HEK293 (cell line): ENCODE results near the gene PRADC1.

Source experiments
- CTCF ChIA-PET: fragments of 350-600 bp; formaldehyde crosslinking; extraction: SDS; loops from one replicate; lab custom pipeline; 2021; ENCODE audit warnings: antibody characterized with exemption; lab: Yijun Ruan, JAX
- POLR2A ChIA-PET: fragments of 300-600 bp; formaldehyde crosslinking; extraction: SDS; loops from one replicate; lab custom pipeline; 2020; ENCODE audit warnings: antibody characterized with exemption, inconsistent platforms; lab: Yijun Ruan, JAX
- H3K27ac ChIP-seq: fragments of 200-500 bp; sonication (Bioruptor generic); 2 replicates; pipeline ENCODE4 v1.5.1; 2014; ENCODE audit warnings: low read depth, low read length, control low read depth, inconsistent platforms; ENCODE audit errors: extremely low read depth
- H3K36me3 ChIP-seq, 2 experiments: fragments of 200-500 bp in 1 of 2; sonication (Bioruptor generic) in 1 of 2; 1 replicate in 1 of 2; 2 replicates in 1 of 2; pipeline ENCODE4 v1.5.1; 2014 to 2017; ENCODE audit warnings: inconsistent platforms in 2 of 2, low read length in 2 of 2; ENCODE audit not compliant: control insufficient read depth in 2 of 2, insufficient read depth in 1 of 2
- H3K4me1 ChIP-seq: fragments of 200-500 bp; sonication (Bioruptor generic); 2 replicates; pipeline ENCODE4 v1.5.1; 2014; ENCODE audit warnings: mild to moderate bottlenecking, low read length, inconsistent platforms; ENCODE audit not compliant: control insufficient read depth, insufficient read depth
- H3K4me3 ChIP-seq: 2 replicates; pipeline ENCODE4 v1.5.1; 2011; ENCODE audit warnings: low read depth, mild to moderate bottlenecking, control low read depth, low read length, moderate library complexity
- H3K9me3 ChIP-seq: fragments of 200-500 bp; sonication (Bioruptor generic); 2 replicates; pipeline ENCODE4 v1.5.1; 2014; ENCODE audit warnings: low read depth, low read length, inconsistent platforms; ENCODE audit not compliant: control insufficient read depth, insufficient read depth
- BCL11B ChIP-seq: fragments of 450-650 bp; formaldehyde crosslinking; IDR thresholded peaks from 2 replicates; pipeline ENCODE4 v1.5.1; 2016; ENCODE audit warnings: low read depth, missing biosample characterization, missing genetic modification characterization
- HOXC10 ChIP-seq: sonication (generic); formaldehyde crosslinking; IDR thresholded peaks from 2 replicates; pipeline ENCODE4 v1.8.1; 2023; ENCODE audit warnings: mild to moderate bottlenecking, missing genetic modification reagents
- OVOL3 ChIP-seq: fragments of 450-650 bp; formaldehyde crosslinking; IDR thresholded peaks from 2 replicates; pipeline ENCODE4 v1.5.1; 2016; ENCODE audit warnings: missing biosample characterization, missing genetic modification characterization
- PRDM1 ChIP-seq: fragments of 450-650 bp; formaldehyde crosslinking; IDR thresholded peaks from 2 replicates; pipeline ENCODE4; 2016; ENCODE audit warnings: missing biosample characterization, missing genetic modification characterization
- SALL2 ChIP-seq: fragments of 450-650 bp; formaldehyde crosslinking; IDR thresholded peaks from 2 replicates; pipeline ENCODE4 v1.5.0; 2017; ENCODE audit warnings: missing biosample characterization, mild to moderate bottlenecking, missing genetic modification characterization, borderline replicate concordance
- SETDB1 ChIP-seq: IDR thresholded peaks from one replicate; pipeline ENCODE4 v1.6.1; 2017; ENCODE audit warnings: mild to moderate bottlenecking, low read length, moderate library complexity, mixed read lengths; ENCODE audit not compliant: insufficient read length
- WT1 ChIP-seq: fragments of 450-650 bp; formaldehyde crosslinking; IDR thresholded peaks from 2 replicates; pipeline ENCODE4 v1.5.1; 2016; ENCODE audit warnings: missing biosample characterization, missing genetic modification characterization
- ZBTB8A ChIP-seq: fragments of 450-650 bp; formaldehyde crosslinking; IDR thresholded peaks from 2 replicates; pipeline ENCODE4 v1.5.1; 2016; ENCODE audit warnings: missing biosample characterization, missing genetic modification characterization
- ZIC2 ChIP-seq: fragments of 450-650 bp; formaldehyde crosslinking; IDR thresholded peaks from 2 replicates; pipeline ENCODE4 v1.5.1; 2016; ENCODE audit warnings: missing biosample characterization, missing genetic modification characterization
- ZNF133 ChIP-seq: fragments of 450-650 bp; formaldehyde crosslinking; IDR thresholded peaks from 2 replicates; pipeline ENCODE4 v1.5.1; 2016; ENCODE audit warnings: missing biosample characterization, missing genetic modification characterization
- ZNF174 ChIP-seq: fragments of 450-650 bp; formaldehyde crosslinking; IDR thresholded peaks from 2 replicates; pipeline ENCODE4 v1.5.0; 2017; ENCODE audit warnings: missing biosample characterization, mild to moderate bottlenecking, missing genetic modification characterization
- ZNF184 ChIP-seq: fragments of 450-650 bp; IDR thresholded peaks from 2 replicates; pipeline ENCODE4 v1.5.1; 2018; ENCODE audit warnings: missing biosample characterization, mild to moderate bottlenecking, missing genetic modification characterization
- ZNF350 ChIP-seq: fragments of 450-650 bp; formaldehyde crosslinking; IDR thresholded peaks from 2 replicates; pipeline ENCODE4 v1.5.0; 2017; ENCODE audit warnings: missing biosample characterization, mild to moderate bottlenecking, missing genetic modification characterization
- ZNF391 ChIP-seq: fragments of 450-650 bp; formaldehyde crosslinking; IDR thresholded peaks from 2 replicates; pipeline ENCODE4 v1.5.1; 2016; ENCODE audit warnings: low read depth, missing biosample characterization, missing genetic modification characterization, borderline replicate concordance
- ZNF501 ChIP-seq: fragments of 450-650 bp; formaldehyde crosslinking; IDR thresholded peaks from 2 replicates; pipeline ENCODE4 v1.5.1; 2016; ENCODE audit warnings: missing biosample characterization, missing genetic modification characterization
- ZNF510 ChIP-seq: fragments of 450-650 bp; formaldehyde crosslinking; IDR thresholded peaks from 2 replicates; pipeline ENCODE4 v1.5.1; 2018; ENCODE audit warnings: mild to moderate bottlenecking, missing genetic modification characterization, missing biosample characterization; ENCODE audit not compliant: insufficient replicate concordance
- ZNF791 ChIP-seq: fragments of 450-650 bp; formaldehyde crosslinking; IDR thresholded peaks from 2 replicates; pipeline ENCODE4 v1.5.1; 2016; ENCODE audit warnings: missing biosample characterization, missing genetic modification characterization
- ZSCAN23 ChIP-seq: fragments of 450-650 bp; formaldehyde crosslinking; IDR thresholded peaks from 2 replicates; pipeline ENCODE4 v1.5.1; 2016; ENCODE audit warnings: missing biosample characterization, missing genetic modification characterization
- TF ChIP-seq, protein P1 (sequence below): fragments of 450-650 bp; formaldehyde crosslinking; IDR thresholded peaks from 2 replicates; pipeline ENCODE4 v1.5.1; 2017; ENCODE audit warnings: missing biosample characterization, missing genetic modification characterization
- TF ChIP-seq, protein P2 (sequence below): fragments of 450-650 bp; formaldehyde crosslinking; conservative IDR thresholded peaks from 2 replicates; pipeline ENCODE4 v1.5.1; 2016; ENCODE audit warnings: low read depth, missing biosample characterization, missing genetic modification characterization
- TF ChIP-seq, protein P3 (sequence below): fragments of 450-650 bp; IDR thresholded peaks from 2 replicates; pipeline ENCODE4 v1.5.1; 2018; ENCODE audit warnings: missing biosample characterization, missing genetic modification characterization
- TF ChIP-seq, protein P4 (sequence below): fragments of 450-650 bp; formaldehyde crosslinking; conservative IDR thresholded peaks from 2 replicates; pipeline ENCODE4 v1.5.1; 2016; ENCODE audit warnings: low read depth, missing biosample characterization, missing genetic modification characterization
- TF ChIP-seq, protein P5 (sequence below): fragments of 450-650 bp; formaldehyde crosslinking; IDR thresholded peaks from 2 replicates; pipeline ENCODE4 v1.5.1; 2017; ENCODE audit warnings: missing biosample characterization, missing genetic modification characterization

PRADC1 gene

DNA sequence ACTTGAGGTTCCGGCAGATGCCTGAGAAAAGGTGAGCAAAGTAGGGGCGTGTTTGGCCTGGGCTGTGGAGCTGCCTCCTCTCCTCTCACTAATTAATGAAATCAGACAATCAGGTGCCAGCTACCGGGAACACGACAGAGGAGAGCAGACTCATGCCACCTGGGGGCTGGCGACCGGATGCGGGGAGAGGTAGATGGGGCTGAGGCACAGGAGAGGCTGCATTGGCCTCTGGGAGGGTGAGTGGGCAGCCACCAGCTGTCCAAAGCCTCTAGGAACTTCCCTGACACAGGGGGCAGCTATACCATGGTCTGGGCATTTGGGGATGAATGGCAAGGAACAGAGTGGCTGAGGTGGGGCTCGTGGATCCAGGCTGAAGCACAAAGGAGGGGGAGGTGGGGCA, 26.2 kb upstream of the PRADC1 start:
- Histone ChIP-seq H3K4me1 (no peaks in the 10 kb centered on the region), H3K4me3 (no peak overlapping the region), H3K9me3 (no peaks in the 10 kb centered on the region), H3K27ac (no peak overlapping the region), H3K36me3 (peaks cover under 1 to 48% of the 10 kb centered on the region in 2 experiments; a peak in 2 of 3 replicates)
- ChIA-PET CTCF (interaction anchor here (1.0 to 1.4 kb wide), 5 partner anchors 9 to 367 kb away, joined by 3 to 10 read pairs (median 4); no protein-coding TSS in a partner anchor), POLR2A (no interaction called here)
- TF ChIP-seq BCL11B (tag by site-specific recombination) (no peak), PRDM1 (no peak), ZNF184 (tag by site-specific recombination) (no peak), ZNF791 (tag by site-specific recombination) (no peak), SETDB1 (no peak), ZBTB8A (tag by site-specific recombination) (no peak), ZNF350 (no peak), WT1 (tag by site-specific recombination) (no peak), ZIC2 (tag by site-specific recombination) (no peak)
- TF ChIP-seq, protein P1, sequence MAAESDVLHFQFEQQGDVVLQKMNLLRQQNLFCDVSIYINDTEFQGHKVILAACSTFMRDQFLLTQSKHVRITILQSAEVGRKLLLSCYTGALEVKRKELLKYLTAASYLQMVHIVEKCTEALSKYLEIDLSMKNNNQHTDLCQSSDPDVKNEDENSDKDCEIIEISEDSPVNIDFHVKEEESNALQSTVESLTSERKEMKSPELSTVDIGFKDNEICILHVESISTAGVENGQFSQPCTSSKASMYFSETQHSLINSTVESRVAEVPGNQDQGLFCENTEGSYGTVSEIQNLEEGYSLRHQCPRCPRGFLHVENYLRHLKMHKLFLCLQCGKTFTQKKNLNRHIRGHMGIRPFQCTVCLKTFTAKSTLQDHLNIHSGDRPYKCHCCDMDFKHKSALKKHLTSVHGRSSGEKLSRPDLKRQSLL (tag by site-specific recombination): no peak
- TF ChIP-seq, protein P2, sequence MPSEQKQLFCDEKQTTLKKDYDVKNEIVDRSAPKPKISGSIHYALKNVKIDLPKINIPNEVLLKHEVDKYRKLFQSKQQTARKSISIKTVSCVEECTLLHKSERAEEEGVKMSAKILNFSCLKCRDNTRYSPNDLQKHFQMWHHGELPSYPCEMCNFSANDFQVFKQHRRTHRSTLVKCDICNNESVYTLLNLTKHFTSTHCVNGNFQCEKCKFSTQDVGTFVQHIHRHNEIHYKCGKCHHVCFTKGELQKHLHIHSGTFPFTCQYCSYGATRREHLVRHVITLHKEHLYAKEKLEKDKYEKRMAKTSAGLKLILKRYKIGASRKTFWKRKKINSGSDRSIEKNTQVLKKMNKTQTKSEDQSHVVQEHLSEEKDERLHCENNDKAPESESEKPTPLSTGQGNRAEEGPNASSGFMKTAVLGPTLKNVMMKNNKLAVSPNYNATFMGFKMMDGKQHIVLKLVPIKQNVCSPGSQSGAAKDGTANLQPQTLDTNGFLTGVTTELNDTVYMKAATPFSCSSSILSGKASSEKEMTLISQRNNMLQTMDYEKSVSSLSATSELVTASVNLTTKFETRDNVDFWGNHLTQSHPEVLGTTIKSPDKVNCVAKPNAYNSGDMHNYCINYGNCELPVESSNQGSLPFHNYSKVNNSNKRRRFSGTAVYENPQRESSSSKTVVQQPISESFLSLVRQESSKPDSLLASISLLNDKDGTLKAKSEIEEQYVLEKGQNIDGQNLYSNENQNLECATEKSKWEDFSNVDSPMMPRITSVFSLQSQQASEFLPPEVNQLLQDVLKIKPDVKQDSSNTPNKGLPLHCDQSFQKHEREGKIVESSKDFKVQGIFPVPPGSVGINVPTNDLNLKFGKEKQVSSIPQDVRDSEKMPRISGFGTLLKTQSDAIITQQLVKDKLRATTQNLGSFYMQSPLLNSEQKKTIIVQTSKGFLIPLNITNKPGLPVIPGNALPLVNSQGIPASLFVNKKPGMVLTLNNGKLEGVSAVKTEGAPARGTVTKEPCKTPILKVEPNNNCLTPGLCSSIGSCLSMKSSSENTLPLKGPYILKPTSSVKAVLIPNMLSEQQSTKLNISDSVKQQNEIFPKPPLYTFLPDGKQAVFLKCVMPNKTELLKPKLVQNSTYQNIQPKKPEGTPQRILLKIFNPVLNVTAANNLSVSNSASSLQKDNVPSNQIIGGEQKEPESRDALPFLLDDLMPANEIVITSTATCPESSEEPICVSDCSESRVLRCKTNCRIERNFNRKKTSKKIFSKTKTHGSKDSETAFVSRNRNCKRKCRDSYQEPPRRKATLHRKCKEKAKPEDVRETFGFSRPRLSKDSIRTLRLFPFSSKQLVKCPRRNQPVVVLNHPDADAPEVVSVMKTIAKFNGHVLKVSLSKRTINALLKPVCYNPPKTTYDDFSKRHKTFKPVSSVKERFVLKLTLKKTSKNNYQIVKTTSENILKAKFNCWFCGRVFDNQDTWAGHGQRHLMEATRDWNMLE (tag by site-specific recombination): no peak

DNA sequence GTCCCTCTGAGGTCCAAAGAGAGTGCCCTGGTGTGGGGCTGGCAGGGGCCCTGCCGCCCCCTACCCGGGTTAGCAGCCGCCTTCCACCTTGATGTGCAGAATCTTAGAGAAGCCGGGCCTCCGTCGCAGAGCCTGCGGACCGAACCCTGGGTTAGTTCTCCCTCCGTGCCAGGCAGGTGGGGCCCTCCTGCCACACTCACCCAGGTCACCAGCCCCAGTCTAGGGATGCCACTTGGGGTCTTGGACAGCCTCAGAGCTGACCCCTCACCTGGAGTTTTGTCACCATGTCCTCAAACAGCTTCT, 25.8 kb upstream of the PRADC1 start:
- ChIA-PET CTCF (interaction anchor here (1.1 to 1.4 kb wide), 3 partner anchors 9 to 367 kb away, joined by 3 to 4 read pairs (median 3); no protein-coding TSS in a partner anchor), POLR2A (no interaction called here)
- no peaks in the 10 kb centered on the region for H3K9me3 ChIP-seq
- no peak overlapping the region for H3K4me3 ChIP-seq
- no peak overlapping the region for H3K27ac ChIP-seq
- no peaks in the 10 kb centered on the region for H3K4me1 ChIP-seq
- H3K36me3 ChIP-seq: peaks cover 4 to 48% of the 10 kb centered on the region in 2 experiments; a peak in 2 of 3 replicates
- TF ChIP-seq SALL2 (tag by site-specific recombination) (no peak), OVOL3 (tag by site-specific recombination) (no peak), ZNF391 (no peak), ZNF174 (tag by site-specific recombination) (no peak), HOXC10 (CRISPR knock-in tag) (no peak), ZNF501 (no peak), ZNF133 (tag by site-specific recombination) (no peak), ZSCAN23 (tag by site-specific recombination) (no peak), ZNF510 (tag by site-specific recombination) (no peak)
- TF ChIP-seq, protein P3, sequence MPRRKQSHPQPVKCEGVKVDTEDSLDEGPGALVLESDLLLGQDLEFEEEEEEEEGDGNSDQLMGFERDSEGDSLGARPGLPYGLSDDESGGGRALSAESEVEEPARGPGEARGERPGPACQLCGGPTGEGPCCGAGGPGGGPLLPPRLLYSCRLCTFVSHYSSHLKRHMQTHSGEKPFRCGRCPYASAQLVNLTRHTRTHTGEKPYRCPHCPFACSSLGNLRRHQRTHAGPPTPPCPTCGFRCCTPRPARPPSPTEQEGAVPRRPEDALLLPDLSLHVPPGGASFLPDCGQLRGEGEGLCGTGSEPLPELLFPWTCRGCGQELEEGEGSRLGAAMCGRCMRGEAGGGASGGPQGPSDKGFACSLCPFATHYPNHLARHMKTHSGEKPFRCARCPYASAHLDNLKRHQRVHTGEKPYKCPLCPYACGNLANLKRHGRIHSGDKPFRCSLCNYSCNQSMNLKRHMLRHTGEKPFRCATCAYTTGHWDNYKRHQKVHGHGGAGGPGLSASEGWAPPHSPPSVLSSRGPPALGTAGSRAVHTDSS: no peak
- TF ChIP-seq, protein P4, sequence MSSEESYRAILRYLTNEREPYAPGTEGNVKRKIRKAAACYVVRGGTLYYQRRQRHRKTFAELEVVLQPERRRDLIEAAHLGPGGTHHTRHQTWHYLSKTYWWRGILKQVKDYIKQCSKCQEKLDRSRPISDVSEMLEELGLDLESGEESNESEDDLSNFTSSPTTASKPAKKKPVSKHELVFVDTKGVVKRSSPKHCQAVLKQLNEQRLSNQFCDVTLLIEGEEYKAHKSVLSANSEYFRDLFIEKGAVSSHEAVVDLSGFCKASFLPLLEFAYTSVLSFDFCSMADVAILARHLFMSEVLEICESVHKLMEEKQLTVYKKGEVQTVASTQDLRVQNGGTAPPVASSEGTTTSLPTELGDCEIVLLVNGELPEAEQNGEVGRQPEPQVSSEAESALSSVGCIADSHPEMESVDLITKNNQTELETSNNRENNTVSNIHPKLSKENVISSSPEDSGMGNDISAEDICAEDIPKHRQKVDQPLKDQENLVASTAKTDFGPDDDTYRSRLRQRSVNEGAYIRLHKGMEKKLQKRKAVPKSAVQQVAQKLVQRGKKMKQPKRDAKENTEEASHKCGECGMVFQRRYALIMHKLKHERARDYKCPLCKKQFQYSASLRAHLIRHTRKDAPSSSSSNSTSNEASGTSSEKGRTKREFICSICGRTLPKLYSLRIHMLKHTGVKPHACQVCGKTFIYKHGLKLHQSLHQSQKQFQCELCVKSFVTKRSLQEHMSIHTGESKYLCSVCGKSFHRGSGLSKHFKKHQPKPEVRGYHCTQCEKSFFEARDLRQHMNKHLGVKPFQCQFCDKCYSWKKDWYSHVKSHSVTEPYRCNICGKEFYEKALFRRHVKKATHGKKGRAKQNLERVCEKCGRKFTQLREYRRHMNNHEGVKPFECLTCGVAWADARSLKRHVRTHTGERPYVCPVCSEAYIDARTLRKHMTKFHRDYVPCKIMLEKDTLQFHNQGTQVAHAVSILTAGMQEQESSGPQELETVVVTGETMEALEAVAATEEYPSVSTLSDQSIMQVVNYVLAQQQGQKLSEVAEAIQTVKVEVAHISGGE (tag by site-specific recombination): no peak
- TF ChIP-seq, protein P5, sequence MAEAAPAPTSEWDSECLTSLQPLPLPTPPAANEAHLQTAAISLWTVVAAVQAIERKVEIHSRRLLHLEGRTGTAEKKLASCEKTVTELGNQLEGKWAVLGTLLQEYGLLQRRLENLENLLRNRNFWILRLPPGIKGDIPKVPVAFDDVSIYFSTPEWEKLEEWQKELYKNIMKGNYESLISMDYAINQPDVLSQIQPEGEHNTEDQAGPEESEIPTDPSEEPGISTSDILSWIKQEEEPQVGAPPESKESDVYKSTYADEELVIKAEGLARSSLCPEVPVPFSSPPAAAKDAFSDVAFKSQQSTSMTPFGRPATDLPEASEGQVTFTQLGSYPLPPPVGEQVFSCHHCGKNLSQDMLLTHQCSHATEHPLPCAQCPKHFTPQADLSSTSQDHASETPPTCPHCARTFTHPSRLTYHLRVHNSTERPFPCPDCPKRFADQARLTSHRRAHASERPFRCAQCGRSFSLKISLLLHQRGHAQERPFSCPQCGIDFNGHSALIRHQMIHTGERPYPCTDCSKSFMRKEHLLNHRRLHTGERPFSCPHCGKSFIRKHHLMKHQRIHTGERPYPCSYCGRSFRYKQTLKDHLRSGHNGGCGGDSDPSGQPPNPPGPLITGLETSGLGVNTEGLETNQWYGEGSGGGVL: no peak
